Measurements from ENCODE around the gene ZBTB7C.
A peak's percentile ranks its signal among the peaks of the same experiment; 100 is the strongest.
"Not testable (repeated sequence)": the region's sequence is repeated elsewhere in the genome, so short reads cannot be mapped to it uniquely, and the experiment has no call there.

Gene ZBTB7C

DNA sequence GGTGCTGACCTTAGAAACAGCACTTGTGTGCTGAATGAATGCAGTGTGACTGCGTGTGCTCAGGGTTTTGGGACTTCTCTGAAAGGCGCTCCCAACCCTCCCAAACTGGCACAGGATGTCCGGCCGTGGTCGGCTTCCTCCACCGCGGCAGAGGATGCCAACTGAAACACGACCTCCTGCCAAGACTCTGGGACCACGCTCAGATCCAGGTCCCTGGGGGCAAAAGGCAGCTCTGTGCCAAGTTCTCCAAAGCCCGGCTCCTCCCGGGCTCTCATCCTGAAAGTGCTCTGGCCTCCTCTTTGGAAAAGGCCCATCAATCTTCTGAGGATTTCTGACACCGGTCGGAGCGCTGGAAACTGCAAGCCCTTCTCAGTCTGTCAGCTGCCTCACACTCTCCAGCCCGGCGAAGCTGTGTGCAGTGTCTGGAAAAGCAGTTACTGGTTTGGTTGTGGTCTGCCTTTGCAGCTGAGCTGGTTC lies 32.3 kb upstream of the ZBTB7C start:
- Histone ChIP-seq H3K27me3 (ENCODE audit: insufficient read depth, low read length) (no peaks in the 10 kb centered on the region), H3K4me1 (ENCODE audit: insufficient read depth, low read length) (no peaks in the 10 kb centered on the region), H3K27ac (ENCODE audit: low read depth, low read length) (no peak overlapping the region), H3K4me3 (ENCODE audit: low read length) (no peak overlapping the region), H3K9me3 (ENCODE audit: insufficient read depth, low read depth, low read length) (no peaks in the 10 kb centered on the region), H3K9ac (ENCODE audit: low read depth, low read length) (no peak overlapping the region), H3K36me3 (ENCODE audit: insufficient read depth, low read length) (no peaks in the 10 kb centered on the region)
- 92% methylated on average over 16 of the region's 16 CpGs for WGBS

DNA sequence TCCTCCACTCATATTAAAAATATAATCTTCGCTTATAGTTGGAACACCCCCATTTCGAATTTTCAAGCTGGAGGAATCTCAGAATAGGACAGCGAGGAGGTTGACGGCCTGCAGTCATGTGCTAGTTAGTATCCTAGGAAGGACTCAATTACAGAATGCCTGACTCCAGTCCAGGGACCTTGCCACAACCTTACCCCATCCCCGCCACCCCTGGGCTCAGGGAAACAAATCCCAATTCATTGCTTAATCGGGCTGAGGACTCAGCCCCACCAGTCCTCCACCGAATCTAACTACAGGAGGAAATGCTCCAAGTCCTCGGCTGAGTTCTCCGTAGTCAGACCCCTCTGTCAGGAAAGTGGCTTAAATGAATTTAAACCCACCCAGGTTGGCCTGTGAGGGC lies 31.7 kb upstream of the ZBTB7C start:
- no peak overlapping the region for H3K9ac ChIP-seq (ENCODE audit: low read depth, low read length)
- no peaks in the 10 kb centered on the region; the same call in 1 of the 2 replicates for H3K27me3 ChIP-seq (ENCODE audit: insufficient read depth, low read length)
- no peaks in the 10 kb centered on the region for H3K36me3 ChIP-seq (ENCODE audit: insufficient read depth, low read length)
- no peaks in the 10 kb centered on the region for H3K4me1 ChIP-seq (ENCODE audit: insufficient read depth, low read length)
- H3K27ac ChIP-seq (ENCODE audit: low read depth, low read length) = no peak overlapping the region
- H3K9me3 ChIP-seq (ENCODE audit: insufficient read depth, low read depth, low read length) = no peaks in the 10 kb centered on the region
- 91% methylated on average over 9 of the region's 9 CpGs for WGBS
- H3K4me3 ChIP-seq (ENCODE audit: low read length) = no peak overlapping the region

DNA sequence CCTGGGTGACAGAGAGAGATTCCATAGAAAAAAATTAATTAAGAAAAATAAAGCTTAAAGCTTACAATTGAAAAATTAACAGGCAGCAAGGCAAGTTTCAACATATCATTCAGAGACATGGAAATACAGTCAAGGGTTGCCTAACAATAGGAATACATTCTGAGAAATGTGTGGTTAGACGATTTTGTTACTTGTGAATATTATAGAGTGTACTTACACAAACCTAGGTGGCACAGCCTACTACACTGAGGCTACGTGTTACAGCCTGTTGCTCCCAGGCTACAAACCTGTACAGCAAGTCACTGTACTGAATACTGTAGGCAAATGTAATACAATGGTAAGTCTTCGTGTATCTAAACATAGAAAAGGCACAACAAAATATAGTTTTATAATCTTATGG lies 27.7 kb upstream of the ZBTB7C start:
- 93% methylated on average over 2 of the region's 3 CpGs for WGBS
- Histone ChIP-seq H3K9ac (ENCODE audit: low read depth, low read length) (no peak overlapping the region), H3K36me3 (ENCODE audit: insufficient read depth, low read length) (no peaks in the 10 kb centered on the region), H3K9me3 (ENCODE audit: insufficient read depth, low read depth, low read length) (no peaks in the 10 kb centered on the region), H3K4me1 (ENCODE audit: insufficient read depth, low read length) (no peaks in the 10 kb centered on the region), H3K27me3 (ENCODE audit: insufficient read depth, low read length) (no peaks in the 10 kb centered on the region; the same call in 1 of the 2 replicates), H3K27ac (ENCODE audit: low read depth, low read length) (no peak overlapping the region), H3K4me3 (ENCODE audit: low read length) (no peak overlapping the region)

DNA sequence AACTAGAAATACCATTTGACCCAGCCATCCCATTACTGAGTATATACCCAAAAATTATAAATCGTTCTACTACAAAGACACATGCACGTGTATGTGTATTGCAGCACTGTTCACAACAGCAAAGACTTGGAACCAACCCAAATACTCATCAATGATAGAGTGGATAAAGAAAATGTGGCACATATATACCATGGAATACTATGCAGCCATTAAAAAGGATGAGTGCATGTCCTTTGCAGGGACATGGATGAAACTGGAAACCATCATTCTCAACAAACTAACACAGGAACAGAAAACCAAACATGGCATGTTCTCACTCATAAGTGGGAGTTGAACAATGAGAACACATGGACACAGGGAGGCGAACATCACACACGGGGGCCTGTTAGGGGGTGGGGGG lies 25.2 kb upstream of the ZBTB7C start:
- not testable (repeated sequence) for H3K9me3 ChIP-seq (ENCODE audit: insufficient read depth, low read depth, low read length)

DNA sequence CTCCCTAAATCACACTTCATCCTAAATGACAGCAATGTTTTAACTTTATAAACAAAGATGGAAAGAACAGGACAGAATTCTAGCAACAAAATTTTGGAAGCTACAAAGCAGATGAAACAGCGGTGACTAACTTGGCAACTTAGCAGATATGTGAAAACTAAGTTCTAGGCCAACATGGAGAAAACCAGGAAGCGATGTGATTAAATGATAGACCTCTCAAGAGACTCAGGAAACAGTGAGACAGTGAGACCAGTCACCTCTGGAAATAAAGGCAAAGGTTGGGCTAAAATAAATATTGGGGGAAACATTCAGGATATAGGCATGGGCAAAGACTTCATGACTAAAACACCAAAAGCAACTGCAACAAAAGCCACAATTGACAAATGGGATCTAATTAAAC lies 24.4 kb upstream of the ZBTB7C start:
- Histone ChIP-seq H3K4me1 (ENCODE audit: insufficient read depth, low read length) (no peaks in the 10 kb centered on the region), H3K4me3 (ENCODE audit: low read length) (no peak overlapping the region), H3K27me3 (ENCODE audit: insufficient read depth, low read length) (no peaks in the 10 kb centered on the region; the same call in 1 of the 2 replicates), H3K27ac (ENCODE audit: low read depth, low read length) (no peak overlapping the region), H3K9ac (ENCODE audit: low read depth, low read length) (no peak overlapping the region), H3K36me3 (ENCODE audit: insufficient read depth, low read length) (no peaks in the 10 kb centered on the region), H3K9me3 (ENCODE audit: insufficient read depth, low read depth, low read length) (no peaks in the 10 kb centered on the region)
- WGBS = 94% methylated on average over 2 of the region's 2 CpGs

More for the DNA sequence above, 25.2 kb upstream of the ZBTB7C start:
- 96% methylated on average over 4 of the region's 4 CpGs for WGBS
- not testable (repeated sequence) for H3K27ac ChIP-seq (ENCODE audit: low read depth, low read length); H3K4me3 ChIP-seq (ENCODE audit: low read length); H3K4me1 ChIP-seq (ENCODE audit: insufficient read depth, low read length); H3K27me3 ChIP-seq (ENCODE audit: insufficient read depth, low read length); H3K9ac ChIP-seq (ENCODE audit: low read depth, low read length); H3K36me3 ChIP-seq (ENCODE audit: insufficient read depth, low read length)

DNA sequence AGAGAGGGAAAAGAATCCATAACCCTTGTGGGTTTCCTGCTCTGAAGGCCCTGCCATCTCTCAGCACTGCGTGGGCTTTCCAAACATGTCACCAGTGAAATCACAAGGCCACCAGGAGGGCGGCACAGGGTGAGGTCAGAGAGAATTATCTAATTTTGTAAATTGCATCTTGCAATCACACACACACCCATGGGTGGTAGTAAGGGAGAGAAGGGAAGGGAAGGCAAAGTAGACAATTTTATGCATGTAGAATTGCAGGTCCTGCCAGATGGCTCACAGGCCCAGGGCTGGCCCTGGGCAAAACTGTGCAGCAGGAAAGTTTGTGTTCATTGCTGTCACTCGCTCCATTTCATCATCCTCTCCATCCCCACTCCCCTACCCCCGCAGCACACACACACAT lies 21.0 kb upstream of the ZBTB7C start:
- no peak overlapping the region for H3K4me3 ChIP-seq (ENCODE audit: low read length)
- 90% methylated on average over 3 of the region's 4 CpGs for WGBS
- no peak overlapping the region for H3K9ac ChIP-seq (ENCODE audit: low read depth, low read length)
- no peaks in the 10 kb centered on the region for H3K4me1 ChIP-seq (ENCODE audit: insufficient read depth, low read length)
- peaks cover 1% of the 10 kb centered on the region; the same call in 1 of the 2 replicates for H3K27me3 ChIP-seq (ENCODE audit: insufficient read depth, low read length)
- H3K27ac ChIP-seq (ENCODE audit: low read depth, low read length) = no peak overlapping the region
- no peaks in the 10 kb centered on the region for H3K36me3 ChIP-seq (ENCODE audit: insufficient read depth, low read length)
- no peaks in the 10 kb centered on the region for H3K9me3 ChIP-seq (ENCODE audit: insufficient read depth, low read depth, low read length)

DNA sequence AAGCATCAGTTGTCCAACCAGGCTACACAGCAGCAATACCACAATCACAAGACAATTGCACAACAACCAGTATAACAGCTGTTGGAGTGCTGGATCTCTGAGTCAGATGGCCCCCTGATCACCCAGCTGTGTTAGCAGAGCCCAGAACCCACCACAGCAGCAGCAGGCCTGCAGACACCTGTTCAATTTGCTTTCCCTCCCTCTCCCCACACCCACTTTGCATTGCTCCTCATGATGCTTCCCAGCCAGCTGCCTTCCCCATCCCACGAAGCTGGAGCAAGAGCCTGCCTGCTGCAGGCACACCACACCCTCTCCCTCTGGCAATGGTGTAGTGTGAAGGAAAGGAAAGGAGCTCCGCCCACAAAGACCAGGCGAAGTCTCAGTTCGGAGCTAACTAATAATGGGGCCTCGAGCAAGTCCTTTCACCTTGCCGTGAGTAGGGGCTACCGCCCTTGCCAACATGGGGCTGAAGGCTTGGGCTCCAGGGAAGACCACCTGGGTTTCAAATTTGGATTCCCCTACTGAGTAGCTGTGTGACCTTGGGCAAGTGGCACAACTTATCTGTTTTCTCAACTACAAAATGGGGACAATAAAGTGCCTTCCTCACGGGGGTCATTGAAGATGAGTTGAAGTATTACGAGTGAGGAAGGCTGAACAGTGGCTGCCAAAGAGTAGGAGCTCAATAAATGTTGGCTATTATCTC lies 19.4 kb upstream of the ZBTB7C start:
- H3K36me3 ChIP-seq (ENCODE audit: insufficient read depth, low read length) = no peaks in the 10 kb centered on the region
- H3K27me3 ChIP-seq (ENCODE audit: insufficient read depth, low read length) = peaks cover 16% of the 10 kb centered on the region
- H3K9ac ChIP-seq (ENCODE audit: low read depth, low read length) = no peak overlapping the region
- H3K27ac ChIP-seq (ENCODE audit: low read depth, low read length) = no peak overlapping the region
- no peak overlapping the region for H3K4me3 ChIP-seq (ENCODE audit: low read length)
- no peaks in the 10 kb centered on the region for H3K4me1 ChIP-seq (ENCODE audit: insufficient read depth, low read length)
- H3K9me3 ChIP-seq (ENCODE audit: insufficient read depth, low read depth, low read length) = no peaks in the 10 kb centered on the region
- 80% methylated on average over 8 of the region's 9 CpGs for WGBS

DNA sequence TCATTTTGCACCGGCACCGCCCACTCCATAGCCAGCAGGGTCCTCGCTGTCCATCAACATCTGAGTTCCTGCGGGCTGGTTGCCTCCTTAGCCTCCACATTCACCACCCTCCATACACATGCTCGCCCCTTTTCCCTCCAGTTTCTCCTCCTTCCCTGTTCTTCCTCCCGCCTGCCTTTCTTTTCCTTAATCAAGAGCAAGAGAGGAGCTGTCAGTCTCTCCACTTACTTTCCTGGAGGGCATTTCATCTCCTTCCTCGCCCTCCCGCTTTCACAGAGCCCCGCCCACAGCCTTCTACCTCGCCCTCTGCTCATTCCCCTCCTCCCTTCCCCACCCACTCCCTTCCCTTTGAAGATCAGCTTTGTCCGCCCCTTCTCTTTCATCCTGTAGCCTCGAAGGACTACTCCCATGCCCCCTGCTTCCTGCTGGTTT lies 13.8 kb upstream of the ZBTB7C start:
- Histone ChIP-seq H3K9me3 (ENCODE audit: insufficient read depth, low read depth, low read length) (no peaks in the 10 kb centered on the region), H3K36me3 (ENCODE audit: insufficient read depth, low read length) (no peaks in the 10 kb centered on the region), H3K27me3 (ENCODE audit: insufficient read depth, low read length) (peaks cover 33% of the 10 kb centered on the region), H3K27ac (ENCODE audit: low read depth, low read length) (no peak overlapping the region), H3K4me1 (ENCODE audit: insufficient read depth, low read length) (no peaks in the 10 kb centered on the region; the same call in 1 of the 2 replicates), H3K4me3 (ENCODE audit: low read length) (peak overlapping the region; percentile 45), H3K9ac (ENCODE audit: low read depth, low read length) (no peak overlapping the region)
- 4% methylated on average over 12 of the region's 12 CpGs for WGBS

DNA sequence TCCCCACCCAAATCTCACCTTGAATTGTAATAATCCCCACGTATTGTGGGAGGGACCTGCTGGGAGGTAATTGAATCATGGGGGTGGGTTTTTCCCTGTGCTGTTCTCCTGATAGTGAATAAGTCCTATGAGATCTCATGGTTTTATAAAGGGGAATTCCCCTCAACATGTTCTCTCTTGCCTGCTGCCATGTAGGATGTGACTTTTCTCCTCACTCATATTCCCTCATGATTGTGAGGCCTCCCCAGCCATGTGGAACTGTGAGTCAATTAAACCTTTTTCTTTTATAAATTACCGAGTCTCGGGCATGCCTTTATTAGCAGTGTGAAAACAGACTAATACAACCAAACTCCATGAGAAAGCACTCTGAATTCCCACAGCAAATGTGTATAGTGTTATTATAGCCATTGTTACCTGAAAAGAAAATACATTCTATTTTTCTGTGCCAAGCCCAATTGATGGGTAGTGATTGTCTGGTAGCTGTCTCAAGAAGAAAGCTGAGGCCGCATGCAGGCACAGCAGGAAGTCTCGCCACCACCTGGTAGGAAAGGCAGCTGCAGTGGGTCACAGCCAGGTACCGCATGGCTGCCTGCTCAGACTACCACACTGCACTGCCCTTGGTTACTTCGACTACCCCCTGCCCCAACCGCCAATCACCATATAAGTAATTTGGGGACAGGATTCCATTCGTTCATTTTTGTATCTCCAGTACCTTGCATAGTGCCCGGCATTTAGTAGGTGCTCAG lies 10.3 kb upstream of the ZBTB7C start:
- H3K4me1 ChIP-seq (ENCODE audit: insufficient read depth, low read length) = no peaks in the 10 kb centered on the region; the same call in 1 of the 2 replicates
- H3K36me3 ChIP-seq (ENCODE audit: insufficient read depth, low read length) = no peaks in the 10 kb centered on the region
- peaks cover 47% of the 10 kb centered on the region for H3K27me3 ChIP-seq (ENCODE audit: insufficient read depth, low read length)
- no peak overlapping the region for H3K4me3 ChIP-seq (ENCODE audit: low read length)
- no peaks in the 10 kb centered on the region for H3K9me3 ChIP-seq (ENCODE audit: insufficient read depth, low read depth, low read length)
- no peak overlapping the region for H3K9ac ChIP-seq (ENCODE audit: low read depth, low read length)
- H3K27ac ChIP-seq (ENCODE audit: low read depth, low read length) = no peak overlapping the region
- WGBS = 84% methylated on average over 10 of the region's 10 CpGs

DNA sequence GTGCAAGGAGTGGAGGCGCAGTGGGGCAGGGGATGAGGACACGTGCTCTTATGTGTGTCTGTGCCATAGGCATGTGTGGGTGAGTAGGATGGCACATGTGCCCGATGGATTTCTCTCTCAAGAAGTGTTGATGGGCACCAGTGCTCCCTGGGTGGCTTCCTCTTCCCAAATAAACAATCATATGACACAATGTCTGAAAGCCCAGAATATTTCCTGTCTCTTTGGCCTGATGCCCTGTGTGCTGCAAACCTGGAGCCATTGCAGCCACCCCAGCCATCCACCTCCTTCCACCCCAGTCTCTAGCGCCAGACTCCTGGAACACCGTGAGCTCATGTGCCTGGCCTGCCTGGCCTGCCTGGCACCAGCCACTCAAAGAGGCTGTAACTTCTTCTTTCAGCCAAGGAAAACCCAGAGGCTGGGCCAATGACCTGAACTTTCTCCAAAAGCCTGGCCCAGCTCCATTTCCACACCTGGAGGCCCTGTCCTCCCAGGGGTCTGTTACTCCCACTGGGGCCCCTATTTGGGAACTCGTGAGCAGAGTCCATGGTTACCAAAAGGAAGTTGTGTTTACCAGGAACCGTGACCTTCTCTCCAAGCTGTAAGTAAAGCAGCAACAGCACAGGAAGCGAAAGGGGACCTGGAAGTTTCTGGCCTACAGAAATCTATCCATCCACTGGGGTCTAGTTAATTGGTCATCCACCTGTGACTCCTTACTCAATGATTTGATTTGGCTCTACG lies 9.5 kb upstream of the ZBTB7C start:
- Histone ChIP-seq H3K27me3 (ENCODE audit: insufficient read depth, low read length) (peaks cover 45% of the 10 kb centered on the region), H3K9me3 (ENCODE audit: insufficient read depth, low read depth, low read length) (no peaks in the 10 kb centered on the region), H3K4me1 (ENCODE audit: insufficient read depth, low read length) (no peaks in the 10 kb centered on the region; the same call in 1 of the 2 replicates), H3K36me3 (ENCODE audit: insufficient read depth, low read length) (no peaks in the 10 kb centered on the region), H3K4me3 (ENCODE audit: low read length) (no peak overlapping the region), H3K27ac (ENCODE audit: low read depth, low read length) (no peak overlapping the region), H3K9ac (ENCODE audit: low read depth, low read length) (no peak overlapping the region)
- 81% methylated on average over 8 of the region's 9 CpGs for WGBS

DNA sequence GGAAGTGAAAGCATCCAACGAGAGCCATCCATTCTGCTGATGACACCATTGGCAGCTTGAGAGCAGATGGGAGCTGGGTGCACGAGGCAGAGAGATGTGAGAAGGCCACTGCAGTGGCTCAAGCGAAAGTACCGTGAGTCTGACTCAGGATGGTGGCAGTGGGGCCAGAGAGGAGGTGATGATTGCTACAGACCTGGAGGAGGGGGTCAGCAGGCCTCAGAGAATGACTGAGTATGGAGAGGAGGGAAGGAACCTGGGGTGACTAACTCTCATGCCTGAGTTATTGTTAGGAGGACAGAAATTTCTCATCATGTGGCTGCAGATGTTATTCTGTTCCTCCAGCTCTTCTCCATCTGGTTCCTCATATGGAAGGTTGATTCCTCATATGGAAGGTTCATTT lies 8.8 kb upstream of the ZBTB7C start:
- Histone ChIP-seq H3K27ac (ENCODE audit: low read depth, low read length) (no peak overlapping the region), H3K9ac (ENCODE audit: low read depth, low read length) (no peak overlapping the region)

More for the DNA sequence above, 8.8 kb upstream of the ZBTB7C start:
- Histone ChIP-seq H3K4me1 (ENCODE audit: insufficient read depth, low read length) (no peaks in the 10 kb centered on the region; the same call in 1 of the 2 replicates), H3K27me3 (ENCODE audit: insufficient read depth, low read length) (peaks cover 41% of the 10 kb centered on the region), H3K36me3 (ENCODE audit: insufficient read depth, low read length) (no peaks in the 10 kb centered on the region), H3K4me3 (ENCODE audit: low read length) (no peak overlapping the region), H3K9me3 (ENCODE audit: insufficient read depth, low read depth, low read length) (no peaks in the 10 kb centered on the region)
- 92% methylated on average over 4 of the region's 4 CpGs for WGBS

All from HUES64 (cell line).